Fibroblast of peridontal ligament (primary cell): ENCODE measurements around the gene PRH1.

Experiments
- DNase-seq: peaks from one replicate; pipeline ENCODE4 v3.0.0-alpha.2; 2010; ENCODE audit errors: extremely low read depth

Gene PRH1

GRCh38 chr12:10838461-10838860, 45.6 kb downstream of the PRH1 start:
- no peak for DNase-seq
